ENCODE results near the gene HSPBP1.

GRCh38 chr19:55227241-55228014 lies 52.5 kb downstream of the HSPBP1 start:
- TF ChIP-seq POLR2A (IDR thresholded peaks at IDR 0.05) (no peak), CTCF (IDR thresholded peaks at IDR 0.05) (no peak)
